AG10803 (cell line): ENCODE results near the gene LTB4R.

Source experiments
- DNase-seq: peaks from one replicate; pipeline ENCODE4 v3.0.0; 2010; ENCODE audit warnings: low read depth
- H3K4me3 ChIP-seq: 2 replicates; pipeline ENCODE4 v1.5.1; 2011; ENCODE audit warnings: mild to moderate bottlenecking, low read length, control low read depth
- CTCF ChIP-seq: conservative IDR thresholded peaks from 2 replicates; pipeline ENCODE4 v1.5.1; 2011; ENCODE audit warnings: mild to moderate bottlenecking, low read length, control low read depth, inconsistent platforms

The LTB4R gene

GRCh38 chr14:24339284-24340151 lies 28.2 kb downstream of the LTB4R start, which contains the start of gene RIPK3:
Gene RIPK3 (minus strand): TSS chr14:24339991. CDS start chr14:24339826, 165 bp downstream.
- DNase-seq, result no peak
- peak within 1 kb of the TSS; percentile 64 for H3K4me3 ChIP-seq
- no peak for TF ChIP-seq CTCF

- no peak for DNase-seq
- no peak for TF ChIP-seq CTCF
- H3K4me3 ChIP-seq, result no peak overlapping the region
Observed at GRCh38 chr14:24340606-24341005, 29.3 kb downstream of the LTB4R start.

DNA sequence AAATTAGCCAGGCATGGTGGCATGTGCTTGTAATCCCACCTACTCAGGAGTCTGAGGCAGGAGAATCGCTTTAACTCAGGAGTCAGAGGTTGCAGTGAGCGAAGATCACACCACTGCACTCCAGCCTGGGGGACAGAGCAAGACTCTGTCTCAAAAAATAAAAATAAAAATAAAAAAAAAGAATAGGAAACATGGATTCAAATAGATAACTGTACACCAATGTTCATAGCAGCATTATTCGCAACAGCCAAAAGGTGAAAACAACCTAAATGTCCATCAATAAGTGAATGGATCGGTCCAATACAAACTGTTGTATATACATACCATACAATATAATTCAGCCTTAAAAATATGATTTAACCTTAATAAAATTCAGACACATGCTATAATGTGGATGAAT lies 31.6 kb downstream of the LTB4R start:
- TF ChIP-seq CTCF, result no peak
- no peak for DNase-seq
- no peak overlapping the region for H3K4me3 ChIP-seq

GRCh38 chr14:24343795-24344660 lies 32.7 kb downstream of the LTB4R start:
- no peak for DNase-seq

GRCh38 chr14:24347134-24347533 lies 35.8 kb downstream of the LTB4R start:
- no peak overlapping the region for H3K4me3 ChIP-seq
- DNase-seq, result no peak
- TF ChIP-seq CTCF, result no peak

More at GRCh38 chr14:24343795-24344660, 32.7 kb downstream of the LTB4R start:
- no peak for TF ChIP-seq CTCF
- no peak overlapping the region for H3K4me3 ChIP-seq

DNA sequence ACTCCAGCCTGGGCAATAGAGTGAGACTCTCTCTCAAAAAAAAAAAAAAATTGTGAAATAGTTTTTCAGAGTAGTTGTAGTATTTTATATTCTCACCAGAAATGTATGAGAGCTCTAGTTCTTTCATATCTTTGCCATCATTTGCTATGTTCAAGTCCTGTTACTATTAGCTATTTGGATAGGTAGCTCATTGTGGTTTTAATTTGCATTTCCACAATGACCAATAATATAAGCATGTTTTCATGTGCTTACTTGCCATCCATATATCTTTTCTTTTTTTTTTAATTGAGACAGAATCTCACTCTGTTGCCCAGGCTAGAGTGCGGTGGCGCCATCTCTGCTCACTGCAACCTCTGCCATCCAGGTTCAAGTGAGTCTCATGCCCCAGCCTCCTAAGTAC lies 36.9 kb downstream of the LTB4R start:
- no peak overlapping the region for H3K4me3 ChIP-seq
- TF ChIP-seq CTCF, result no peak
- no peak for DNase-seq
